ENCODE measurements around the gene MRPL1. TPM values are rescaled to one million over a fixed set of nuclear protein-coding genes. Genes with fewer than 3 reads are reported as not detected.
"Not testable (repeated sequence)": the region's sequence is repeated elsewhere in the genome, so short reads cannot be mapped to it uniquely, and the experiment has no call there.

Gene MRPL1
- total and polyA plus RNA-seq, 9 of the 15 experiments (the other 6 are each of a cell fraction or from before 2014, with no cell fraction given) = 38.4 to 75.7 (median 63.7) TPM

DNA sequence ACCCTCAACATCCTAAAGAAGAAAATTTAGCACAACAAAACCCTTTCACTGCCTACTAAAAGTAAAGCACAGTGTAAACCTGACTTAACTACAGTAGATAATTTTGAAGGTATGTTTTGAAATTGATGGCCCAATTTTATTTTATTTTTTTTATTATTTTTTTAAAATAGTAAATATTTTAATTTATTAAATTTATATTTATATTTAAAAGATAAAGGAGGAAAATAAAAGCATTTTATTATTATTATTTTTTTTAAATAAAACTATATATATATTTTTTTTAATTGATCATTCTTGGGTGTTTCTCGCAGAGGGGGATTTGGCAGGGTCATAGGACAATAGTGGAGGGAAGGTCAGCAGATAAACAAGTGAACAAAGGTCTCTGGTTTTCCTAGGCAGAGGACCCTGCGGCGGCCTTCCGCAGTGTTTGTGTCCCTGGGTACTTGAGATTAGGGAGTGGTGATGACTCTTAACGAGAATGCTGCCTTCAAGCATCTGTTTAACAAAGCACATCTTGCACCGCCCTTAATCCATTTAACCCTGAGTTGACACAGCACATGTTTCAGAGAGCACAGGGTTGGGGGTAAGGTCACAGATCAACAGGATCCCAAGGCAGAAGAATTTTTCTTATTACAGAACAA lies 120.4 kb downstream of the MRPL1 start:
- H2AFZ ChIP-seq (ENCODE audit: low read depth, low read length); intact Hi-C loops (cut with micrococcal nuclease); in situ Hi-C loops (cut with MboI); H3K4me1 ChIP-seq (replicated peaks in 1 of 2; ENCODE audit: control insufficient read depth in 2 of 2, insufficient read depth in 2 of 2, low read length in 2 of 2); H3K27ac ChIP-seq (ENCODE audit: extremely low read depth, low read depth, low read length); H3K36me3 ChIP-seq (ENCODE audit: control insufficient read depth, insufficient read depth, low read length); H3K27me3 ChIP-seq (ENCODE audit: control insufficient read depth in 2 of 2, insufficient read depth in 2 of 2, low read length in 2 of 2); H3K4me2 ChIP-seq (ENCODE audit: insufficient read depth, low read length); H3K79me2 ChIP-seq (ENCODE audit: control insufficient read depth, insufficient read depth, low read length); CTCF ChIA-PET (ENCODE audit: low intra/inter-chr PET ratio); H3K4me3 ChIP-seq; H3K9me3 ChIP-seq (replicated peaks; ENCODE audit: control insufficient read depth, insufficient read depth, low read depth, low read length); H3K9ac ChIP-seq (ENCODE audit: insufficient read depth in 1 of 2, low read depth in 2 of 2, low read length in 2 of 2); ATAC-seq; POLR2A ChIA-PET; BruUV-seq (replicated peaks); H3K9me1 ChIP-seq (ENCODE audit: control insufficient read depth, insufficient read depth, low read length); H4K20me1 ChIP-seq (replicated peaks; ENCODE audit: control insufficient read depth, insufficient read depth, low read length): not testable (repeated sequence)
- peak; percentile 44 for FAIRE-seq
- peak in 1 of 4 experiments; percentile 12 for DNase-seq (ENCODE audit: extremely low read depth in 1 of 4, low spot score in 3 of 4)
- 4% methylated on average over 5 of the region's 6 CpGs for WGBS (ENCODE audit: insufficient coverage, low coverage, missing lambda C conversion rate)
- TF ChIP-seq CBFA2T3 (IDR thresholded peaks at IDR 0.05) (peak; percentile 61), CBFA2T2 (conservative IDR thresholded peaks at IDR 0.05) (peak; percentile 45)

DNA sequence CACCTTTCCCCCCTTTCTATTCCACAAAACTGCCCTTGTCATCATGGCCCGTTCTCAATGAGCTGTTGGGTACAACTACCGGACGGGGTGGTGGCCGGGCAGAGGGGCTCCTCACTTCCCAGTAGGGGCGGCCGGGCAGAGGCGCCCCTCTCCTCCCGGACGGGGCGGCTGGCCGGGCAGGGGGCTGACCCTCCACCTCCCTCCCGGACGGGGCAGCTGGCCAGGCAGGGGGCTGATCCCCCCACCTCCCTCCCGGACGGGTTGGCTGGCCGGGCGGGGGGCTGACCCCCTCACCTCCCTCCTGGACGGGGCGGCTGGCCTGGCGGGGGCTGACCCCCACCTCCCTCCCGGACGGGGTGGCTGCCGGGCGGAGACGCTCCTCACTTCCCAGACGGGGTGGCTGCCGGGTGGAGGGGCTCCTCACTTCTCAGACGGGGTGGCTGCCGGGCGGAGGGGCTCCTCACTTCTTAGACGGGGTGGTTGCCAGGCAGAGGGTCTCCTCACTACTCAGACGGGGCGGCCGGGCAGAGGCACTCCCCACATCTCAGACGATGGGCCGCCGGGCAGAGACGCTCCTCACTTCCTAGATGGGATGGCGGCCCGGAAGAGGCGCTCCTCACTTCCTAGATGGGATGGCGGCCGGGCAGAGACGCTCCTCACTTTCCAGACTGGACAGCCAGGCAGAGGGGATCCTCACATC lies 121.1 kb downstream of the MRPL1 start:
- H3K4me1 ChIP-seq (replicated peaks in 1 of 2; ENCODE audit: control insufficient read depth in 2 of 2, insufficient read depth in 2 of 2, low read length in 2 of 2); H3K27me3 ChIP-seq (ENCODE audit: control insufficient read depth in 2 of 2, insufficient read depth in 2 of 2, low read length in 2 of 2); CTCF ChIA-PET (ENCODE audit: low intra/inter-chr PET ratio); H3K36me3 ChIP-seq (ENCODE audit: control insufficient read depth, insufficient read depth, low read length); H3K4me2 ChIP-seq (ENCODE audit: insufficient read depth, low read length); BruUV-seq (replicated peaks); in situ Hi-C loops (cut with MboI); FAIRE-seq; H2AFZ ChIP-seq (ENCODE audit: low read depth, low read length); H3K9me1 ChIP-seq (ENCODE audit: control insufficient read depth, insufficient read depth, low read length); H3K79me2 ChIP-seq (ENCODE audit: control insufficient read depth, insufficient read depth, low read length); H3K4me3 ChIP-seq; DNase-seq (ENCODE audit: extremely low read depth in 1 of 4, low spot score in 3 of 4); H3K9me3 ChIP-seq (replicated peaks; ENCODE audit: control insufficient read depth, insufficient read depth, low read depth, low read length); ATAC-seq; H4K20me1 ChIP-seq (replicated peaks; ENCODE audit: control insufficient read depth, insufficient read depth, low read length); H3K27ac ChIP-seq (ENCODE audit: extremely low read depth, low read depth, low read length); H3K9ac ChIP-seq (ENCODE audit: insufficient read depth in 1 of 2, low read depth in 2 of 2, low read length in 2 of 2); POLR2A ChIA-PET; intact Hi-C loops (cut with micrococcal nuclease): not testable (repeated sequence)
- WGBS (ENCODE audit: insufficient coverage, low coverage, missing lambda C conversion rate) = 19% methylated on average over 14 of the region's 44 CpGs

Data from K562 (cell line).